HepG2 (cell line): Measurements from ENCODE around the gene ATE1. TPM values are rescaled to one million over a fixed set of nuclear protein-coding genes. Genes with fewer than 3 reads are reported as not detected.
A peak's percentile ranks its signal among the peaks of the same experiment; 100 is the strongest.

ENCODE experiments used
- ATAC-seq: fragments of 200-7000 bp; cut with Tn5 transposase; 3 replicates; pipeline ENCODE4 v1.9.1; 2020; ENCODE audit warnings: mild to moderate bottlenecking, moderate library complexity
- BruUV-seq: library from RNA; stranded (reverse); fragments of 400-500 nt; replicated peaks from 2 replicates; lab custom pipeline; 2021; lab: Mats Ljungman, UMichigan
- CTCF ChIA-PET: fragments of 300-600 bp; formaldehyde crosslinking; extraction: SDS; loops from one replicate; lab custom pipeline; 2021; ENCODE audit warnings: low total read pairs, inconsistent platforms, low intra/inter-chr PET ratio; lab: Yijun Ruan, JAX
- POLR2A ChIA-PET: fragments of 350-600 bp; sonication (Branson Sonifier 250); formaldehyde crosslinking; loops from one replicate; lab custom pipeline; 2020; ENCODE audit warnings: antibody characterized with exemption, inconsistent platforms; lab: Yijun Ruan, JAX
- DNase-seq: peaks from one replicate; pipeline ENCODE4 v3.0.0-alpha.2; 2015; ENCODE audit warnings: low spot score
- FAIRE-seq: peaks from 3 replicates; lab custom pipeline; 2011; peaks lifted over from hg19 to GRCh38; lab: Jason Lieb, UNC
- H2AFZ ChIP-seq: one replicate; pipeline ENCODE4 v1.6.1; 2011; ENCODE audit warnings: low read length, inconsistent platforms
- H3K27ac ChIP-seq: fragments of 300-600 bp; 3 replicates; pipeline ENCODE4 v1.8.0; 2011; ENCODE audit warnings: mixed run types, mild to moderate bottlenecking, mixed read lengths, low read length, inconsistent platforms; ENCODE audit not compliant: insufficient read depth; ENCODE audit errors: extremely low read length
- H3K27me3 ChIP-seq, 2 experiments: fragments of 200-600 bp in 1 of 2; 2 replicates in 1 of 2; 3 replicates in 1 of 2; pipeline versions ENCODE4 v1.6.0 to v1.8.0; 2011; ENCODE audit warnings: low read length in 2 of 2, mild to moderate bottlenecking in 2 of 2, moderate library complexity in 2 of 2, inconsistent platforms in 1 of 2; ENCODE audit not compliant: insufficient read depth in 2 of 2, control insufficient read depth in 1 of 2
- H3K36me3 ChIP-seq, 2 experiments: fragments of 200-600 bp in 1 of 2; replicated peaks in 1 of 2; 2 replicates in 1 of 2; 3 replicates in 1 of 2; pipeline versions ENCODE4 v1.5.1 to v1.8.0; 2011; ENCODE audit warnings: low read length in 2 of 2, inconsistent platforms in 1 of 2; ENCODE audit not compliant: insufficient read depth in 2 of 2, control insufficient read depth in 1 of 2
- H3K4me1 ChIP-seq: 2 replicates; pipeline ENCODE4 v1.5.1; 2012; ENCODE audit warnings: low read length, inconsistent platforms; ENCODE audit not compliant: insufficient read depth
- H3K4me2 ChIP-seq: 2 replicates; pipeline ENCODE4 v1.6.0; 2011; ENCODE audit warnings: low read depth, low read length, inconsistent platforms
- H3K4me3 ChIP-seq, 3 experiments: fragments of 200-600 bp in 1 of 3; sonication (generic), shearing (Covaris generic) in 1 of 3; replicated peaks in 1 of 3; 2 replicates each; pipeline ENCODE4 v1.5.1; 2011 to 2016; ENCODE audit warnings: low read length in 3 of 3, inconsistent platforms in 2 of 3, low read depth in 2 of 3, mild to moderate bottlenecking in 2 of 3, control low read depth in 1 of 3, mixed read lengths in 1 of 3; ENCODE audit not compliant: insufficient read depth in 1 of 3
- H3K79me2 ChIP-seq: one replicate; pipeline ENCODE4 v1.6.1; 2011; ENCODE audit warnings: low read length, inconsistent platforms; ENCODE audit not compliant: insufficient read depth
- H3K9ac ChIP-seq: 2 replicates; pipeline ENCODE4 v1.6.0; 2011; ENCODE audit warnings: mild to moderate bottlenecking, low read depth, low read length, inconsistent platforms; ENCODE audit not compliant: insufficient read depth
- H3K9me3 ChIP-seq: 2 replicates; pipeline ENCODE4 v1.5.1; 2012; ENCODE audit warnings: mild to moderate bottlenecking, low read length
- H4K20me1 ChIP-seq: 2 replicates; pipeline ENCODE4 v1.6.0; 2011; ENCODE audit warnings: inconsistent platforms, mild to moderate bottlenecking, low read length, moderate library complexity; ENCODE audit not compliant: insufficient read depth
- MAFF ChIP-seq: IDR thresholded peaks from 2 replicates; pipeline ENCODE4 v1.6.1; 2011; ENCODE audit warnings: low read depth, low read length, improper control_type of control experiment
- MAFK ChIP-seq, 2 experiments: IDR thresholded peaks in 1 of 2; conservative IDR thresholded peaks in 1 of 2; 2 replicates each; pipeline ENCODE4 v1.6.1; 2011; ENCODE audit warnings: improper control_type of control experiment in 2 of 2, low read length in 2 of 2
- USF2 ChIP-seq, 2 experiments: sonication (generic) in 1 of 2; formaldehyde crosslinking in 1 of 2; IDR thresholded peaks; 2 replicates each; pipeline versions ENCODE4 v1.5.1 to v1.6.1; 2011 to 2020; ENCODE audit warnings: borderline replicate concordance in 1 of 2, low read depth in 1 of 2, low read length in 1 of 2, mild to moderate bottlenecking in 1 of 2, missing genetic modification reagents in 1 of 2, moderate library complexity in 1 of 2
- ZNF615 ChIP-seq: sonication (generic); formaldehyde crosslinking; IDR thresholded peaks from 2 replicates; pipeline ENCODE4 v1.5.0; 2020; ENCODE audit warnings: mild to moderate bottlenecking, missing genetic modification reagents, borderline replicate concordance
- WGBS: methylation state at CpG from one replicate; pipeline ENCODE4 v1.1.6; 2017; ENCODE audit warnings: low lambda C conversion rate; 5-methylcytosine and 5-hydroxymethylcytosine counted together
- in situ Hi-C: cut with HindIII; loops from 2 replicates; pipeline ENCODE4 v1.10.0; 2017; ENCODE audit warnings: low pct_unique_long_range_greater_than_20kb; ENCODE audit not compliant: extremely low pct_ligation_motif_present
- intact Hi-C: fragments of 100-400 bp; cut with micrococcal nuclease; formaldehyde crosslinking; loops from one replicate; pipeline ENCODE4 v1.10.0; 2022; ENCODE audit not compliant: unreplicated experiment
- polyA plus RNA-seq, 8 experiments: library from polyadenylated mRNA; depleted of rRNA in 3 of 8; stranded (reverse) in 7 of 8; unstranded in 1 of 8; fragments of >200 nt; fragmentation: Illumina TruSeq in 4 of 8; extraction: Trizol in 4 of 8; gene quantifications; 2 replicates each; pipeline versions ENCODE4 v1.2.1 to v1.2.3, GENCODE V29; 2011 to 2016; ENCODE audit warnings: low read depth in 4 of 8, missing spikeins in 1 of 8, mixed read lengths in 1 of 8; ENCODE audit not compliant: insufficient read depth in 1 of 8
- total RNA-seq, 5 experiments: library from RNA; depleted of rRNA; stranded (reverse); fragments of >200 nt; fragmentation: Illumina TruSeq; extraction: Trizol; gene quantifications; 2 replicates each; pipeline ENCODE4 v1.2.3, GENCODE V29; 2016; ENCODE audit warnings: low read depth in 1 of 5

ATE1 gene
- total and polyA plus RNA-seq, 2 of the 13 experiments (the other 11 are each of a cell fraction or from before 2014, with no cell fraction given): 17.5 to 42.2 TPM

- WGBS: 72% methylated on average over 3 of the region's 3 CpGs
- no peak overlapping the region for H3K27ac ChIP-seq
- H3K36me3 ChIP-seq: peaks cover 3 to 12% of the 10 kb centered on the region in 2 experiments; a peak in 4 of 5 replicates
- peaks cover 22% of the 10 kb centered on the region for H4K20me1 ChIP-seq
- H2AFZ ChIP-seq: no peak overlapping the region
- DNase-seq (no peak), FAIRE-seq (no peak)
- peaks cover 5% of the 10 kb centered on the region for H3K79me2 ChIP-seq
- intact Hi-C loops (no loop called here), in situ Hi-C loops (no loop called here)
- H3K27me3 ChIP-seq: no peaks in the 10 kb centered on the region
- CTCF ChIA-PET: no interaction called here
- POLR2A ChIA-PET: no interaction called here
- TF ChIP-seq MAFK (conservative IDR thresholded peaks at IDR 0.05 in 1 of 2, IDR thresholded peaks at IDR 0.05 in 1 of 2; ENCODE audit: low read length in 2 of 2) (peak; percentile 77 to 92), USF2 (IDR thresholded peaks at IDR 0.05; ENCODE audit: low read depth, low read length) (no peak), USF2 (CRISPR knock-in tag; IDR thresholded peaks at IDR 0.05; ENCODE audit: borderline replicate concordance) (no peak), MAFF (peak; percentile 82), ZNF615 (CRISPR knock-in tag) (peak; percentile 100)
- TF ChIP-seq, all 625 proteins: peak for 3
- ATAC-seq: no peak
- Histone ChIP-seq H3K4me2 (no peak overlapping the region), H3K9me3 (peaks cover 6% of the 10 kb centered on the region; the same call in 1 of the 2 replicates), H3K9ac (no peak overlapping the region), H3K4me1 (peaks cover 22% of the 10 kb centered on the region), H3K4me3 (no peak overlapping the region)
- no TSS peak for BruUV-seq
These were observed 82.6 kb downstream of the ATE1 start for GRCh38 chr10:121845044-121845784.
